D721Med (cell line): ENCODE measurements around the gene KRTAP25-1.

ENCODE experiments used
- DNase-seq: peaks from one replicate; pipeline ENCODE4 v3.0.0; 2011; ENCODE audit warnings: low spot score; ENCODE audit not compliant: insufficient read length
- FAIRE-seq: peaks from 2 replicates; lab custom pipeline; 2011; peaks lifted over from hg19 to GRCh38; lab: Jason Lieb, UNC
- CTCF ChIP-seq: IDR thresholded peaks from 2 replicates; pipeline ENCODE4 v1.5.1; 2012; ENCODE audit warnings: mild to moderate bottlenecking, control low read depth; ENCODE audit not compliant: insufficient read depth; ENCODE audit errors: missing control alignments

KRTAP25-1 gene

GRCh38 chr21:30289215-30289614 is at the start of gene KRTAP25-1:
KRTAP25-1 (minus strand) TSS chr21:30289514; CDS start chr21:30289490, 24 bp downstream.
- FAIRE-seq (no peak), DNase-seq (no peak)
- TF ChIP-seq CTCF = no peak

GRCh38 chr21:30338717-30339116 is 49.4 kb upstream of the KRTAP25-1 start:
- FAIRE-seq (no peak), DNase-seq (no peak)
- TF ChIP-seq CTCF = no peak

GRCh38 chr21:30337772-30338171 is 48.5 kb upstream of the KRTAP25-1 start:
- no peak for TF ChIP-seq CTCF
- FAIRE-seq (no peak), DNase-seq (no peak)

GRCh38 chr21:30337276-30337744 is 48.0 kb upstream of the KRTAP25-1 start, which contains the start of gene KRTAP27-1:
KRTAP27-1 (minus strand) TSS chr21:30337694; CDS start chr21:30337668, 26 bp downstream.
- TF ChIP-seq CTCF = no peak
- FAIRE-seq (no peak), DNase-seq (no peak)

- DNase-seq (no peak), FAIRE-seq (no peak)
- TF ChIP-seq CTCF = no peak
These were observed 47.3 kb upstream of the KRTAP25-1 start for GRCh38 chr21:30336596-30336995.

GRCh38 chr21:30333736-30334135 is 44.4 kb upstream of the KRTAP25-1 start:
- no peak for FAIRE-seq
- TF ChIP-seq CTCF = no peak
- DNase-seq = no peak

GRCh38 chr21:30332681-30333080 is 43.4 kb upstream of the KRTAP25-1 start:
- no peak for FAIRE-seq
- no peak for DNase-seq
- TF ChIP-seq CTCF = no peak
